ENCODE measurements around the gene UROD.
"Not testable (repeated sequence)": the region's sequence is repeated elsewhere in the genome, so short reads cannot be mapped to it uniquely, and the experiment has no call there.

Gene UROD

GRCh38 chr1:45043094-45043493, 31.0 kb downstream of the UROD start:
- no peak for DNase-seq

- no peak for DNase-seq
Observed at GRCh38 chr1:45044916-45045315, 32.9 kb downstream of the UROD start.

GRCh38 chr1:45047032-45047431, 35.0 kb downstream of the UROD start:
- DNase-seq = no peak

GRCh38 chr1:45051005-45051772, 39.1 kb downstream of the UROD start:
- no peak for DNase-seq

GRCh38 chr1:45057542-45057941, 45.5 kb downstream of the UROD start:
- no peak for DNase-seq

GRCh38 chr1:45059829-45060228, 47.8 kb downstream of the UROD start:
- no peak for DNase-seq

GRCh38 chr1:45062463-45062862, 50.4 kb downstream of the UROD start:
- DNase-seq = not testable (repeated sequence)

- no peak for DNase-seq
Observed at GRCh38 chr1:45065083-45065482, 53.0 kb downstream of the UROD start.
